ENCODE results near the gene CHURC1.

CHURC1 gene

GRCh38 chr14:64870160-64870559 lies 44.1 kb upstream of the CHURC1 start:
- no peak for DNase-seq (ENCODE audit: extremely low read depth, low read depth)
- no peak overlapping the region for H3K4me3 ChIP-seq (replicated peaks; ENCODE audit: low read depth, low read length)
- TF ChIP-seq CTCF (IDR thresholded peaks at IDR 0.05; ENCODE audit: low read depth, low read length, missing control alignments) = no peak

- no peak overlapping the region for H3K4me3 ChIP-seq (replicated peaks; ENCODE audit: low read depth, low read length)
- DNase-seq (ENCODE audit: extremely low read depth, low read depth) = no peak
- TF ChIP-seq CTCF (IDR thresholded peaks at IDR 0.05; ENCODE audit: low read depth, low read length, missing control alignments) = no peak
Observed at GRCh38 chr14:64871344-64871743, 42.9 kb upstream of the CHURC1 start.

- no peak for DNase-seq (ENCODE audit: extremely low read depth, low read depth)
- TF ChIP-seq CTCF (IDR thresholded peaks at IDR 0.05; ENCODE audit: low read depth, low read length, missing control alignments) = no peak
- no peak overlapping the region for H3K4me3 ChIP-seq (replicated peaks; ENCODE audit: low read depth, low read length)
Observed at GRCh38 chr14:64873506-64874219, 40.6 kb upstream of the CHURC1 start.

- no peak overlapping the region for H3K4me3 ChIP-seq (replicated peaks; ENCODE audit: low read depth, low read length)
- DNase-seq (ENCODE audit: extremely low read depth, low read depth) = no peak
- no peak for TF ChIP-seq CTCF (IDR thresholded peaks at IDR 0.05; ENCODE audit: low read depth, low read length, missing control alignments)
Observed at GRCh38 chr14:64875350-64875749, 38.9 kb upstream of the CHURC1 start.

GRCh38 chr14:64877846-64878245 lies 36.4 kb upstream of the CHURC1 start:
- DNase-seq (ENCODE audit: extremely low read depth, low read depth) = no peak
- TF ChIP-seq CTCF (IDR thresholded peaks at IDR 0.05; ENCODE audit: low read depth, low read length, missing control alignments) = no peak
- H3K4me3 ChIP-seq (replicated peaks; ENCODE audit: low read depth, low read length) = no peak overlapping the region

- no peak overlapping the region for H3K4me3 ChIP-seq (replicated peaks; ENCODE audit: low read depth, low read length)
- DNase-seq (ENCODE audit: extremely low read depth, low read depth) = no peak
- no peak for TF ChIP-seq CTCF (IDR thresholded peaks at IDR 0.05; ENCODE audit: low read depth, low read length, missing control alignments)
Observed at GRCh38 chr14:64878837-64879634, 35.2 kb upstream of the CHURC1 start.

Data from HFF-Myc (cell line).